ENCODE measurements around the gene ASB11.

Gene ASB11

DNA sequence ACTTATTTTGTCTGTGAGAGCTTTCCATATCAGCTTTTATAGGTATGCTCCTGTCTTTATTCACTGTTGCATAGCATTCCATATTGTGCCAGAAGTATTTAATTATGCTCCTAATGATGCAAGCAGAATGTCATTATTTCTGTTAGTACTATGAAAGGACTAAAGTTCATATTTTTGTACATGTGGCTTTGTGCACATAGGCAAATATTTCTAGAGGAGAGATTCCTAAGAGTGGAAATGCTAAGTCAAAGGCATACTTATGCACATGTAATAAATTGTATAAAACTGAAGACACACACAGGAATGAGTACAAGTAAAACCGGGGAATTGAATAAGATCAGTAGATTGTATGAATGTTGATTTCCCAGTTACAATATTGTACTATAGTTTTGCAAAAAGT is 43.7 kb downstream of the ASB11 start:
- no peak overlapping the region for H3K4me3 ChIP-seq (ENCODE audit: low read depth, low read length)
- no peak for DNase-seq (ENCODE audit: low read depth, low spot score)
- in situ Hi-C loops (cut with HindIII; ENCODE audit: low sequenced_read_pairs) = no loop called here
- TF ChIP-seq, protein P1, sequence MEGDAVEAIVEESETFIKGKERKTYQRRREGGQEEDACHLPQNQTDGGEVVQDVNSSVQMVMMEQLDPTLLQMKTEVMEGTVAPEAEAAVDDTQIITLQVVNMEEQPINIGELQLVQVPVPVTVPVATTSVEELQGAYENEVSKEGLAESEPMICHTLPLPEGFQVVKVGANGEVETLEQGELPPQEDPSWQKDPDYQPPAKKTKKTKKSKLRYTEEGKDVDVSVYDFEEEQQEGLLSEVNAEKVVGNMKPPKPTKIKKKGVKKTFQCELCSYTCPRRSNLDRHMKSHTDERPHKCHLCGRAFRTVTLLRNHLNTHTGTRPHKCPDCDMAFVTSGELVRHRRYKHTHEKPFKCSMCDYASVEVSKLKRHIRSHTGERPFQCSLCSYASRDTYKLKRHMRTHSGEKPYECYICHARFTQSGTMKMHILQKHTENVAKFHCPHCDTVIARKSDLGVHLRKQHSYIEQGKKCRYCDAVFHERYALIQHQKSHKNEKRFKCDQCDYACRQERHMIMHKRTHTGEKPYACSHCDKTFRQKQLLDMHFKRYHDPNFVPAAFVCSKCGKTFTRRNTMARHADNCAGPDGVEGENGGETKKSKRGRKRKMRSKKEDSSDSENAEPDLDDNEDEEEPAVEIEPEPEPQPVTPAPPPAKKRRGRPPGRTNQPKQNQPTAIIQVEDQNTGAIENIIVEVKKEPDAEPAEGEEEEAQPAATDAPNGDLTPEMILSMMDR (IDR thresholded peaks at IDR 0.05; ENCODE audit: low read depth, low read length) = no peak

DNA sequence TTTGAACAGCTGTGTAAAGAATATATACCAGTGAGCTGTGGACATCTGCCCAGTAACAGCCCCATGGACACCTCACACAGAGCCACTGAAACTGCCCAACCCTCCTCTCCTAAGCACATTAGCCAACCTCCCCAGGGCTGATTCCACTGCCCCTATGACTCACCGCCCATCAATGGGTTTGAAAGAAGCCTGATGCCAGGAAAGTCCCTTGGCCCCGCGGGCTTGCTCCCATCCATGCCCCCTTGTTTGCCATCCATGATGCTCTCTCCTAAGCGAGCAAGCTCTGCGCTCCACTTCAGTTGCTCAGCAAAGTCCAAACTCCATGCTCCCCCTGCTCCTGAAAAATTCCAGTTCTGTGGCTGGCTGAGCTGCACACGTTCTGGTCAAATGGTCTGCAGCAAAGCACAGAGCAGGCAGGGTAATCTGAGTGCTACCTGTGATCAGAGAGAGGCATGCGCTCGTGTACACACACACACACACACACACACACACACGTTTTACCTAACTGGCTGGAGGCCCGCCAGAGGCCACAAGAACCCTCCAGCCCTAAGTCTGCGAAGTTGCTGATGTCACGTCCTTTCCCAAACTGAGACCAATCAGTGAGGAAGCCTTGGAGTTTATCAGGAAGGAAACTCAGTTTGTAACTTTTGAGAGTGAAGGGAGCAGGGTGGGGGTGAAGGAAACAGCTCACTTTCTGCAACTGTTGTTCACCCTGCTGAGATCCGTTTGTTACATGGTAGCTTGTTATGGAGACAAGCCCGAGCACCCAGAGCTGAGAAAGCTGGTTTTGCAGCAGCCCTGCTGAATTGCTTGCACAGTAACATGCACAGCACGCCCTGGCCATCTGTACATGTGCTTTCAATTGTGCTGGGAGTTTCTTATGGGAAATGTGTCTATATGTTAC is 45.6 kb downstream of the ASB11 start, which contains the start of gene ASB9:
Gene ASB9, minus strand, starts transcription at position 466 of the 904 bp plus-strand sequence. Its CDS starts 209 bp downstream, at position 257.
- H3K4me3 ChIP-seq (ENCODE audit: low read depth, low read length) = no peak within 1 kb of the TSS
- DNase-seq (ENCODE audit: low read depth, low spot score) = peak; percentile 42
- TF ChIP-seq, protein P1 (IDR thresholded peaks at IDR 0.05; ENCODE audit: low read depth, low read length) = no peak
- in situ Hi-C loops (cut with HindIII; ENCODE audit: low sequenced_read_pairs) = no loop called here

GRCh38 chrX:15269120-15269519 is 46.3 kb downstream of the ASB11 start:
- no peak overlapping the region for H3K4me3 ChIP-seq (ENCODE audit: low read depth, low read length)
- DNase-seq (ENCODE audit: low read depth, low spot score) = no peak

GRCh38 chrX:15254852-15255251 is 60.6 kb downstream of the ASB11 start:
- DNase-seq (ENCODE audit: low read depth, low spot score) = no peak
- no peak overlapping the region for H3K4me3 ChIP-seq (ENCODE audit: low read depth, low read length)
- in situ Hi-C loops (cut with HindIII; ENCODE audit: low sequenced_read_pairs) = no loop called here
- TF ChIP-seq, protein P1 (IDR thresholded peaks at IDR 0.05; ENCODE audit: low read depth, low read length) = no peak

More at GRCh38 chrX:15269120-15269519, 46.3 kb downstream of the ASB11 start:
- TF ChIP-seq, protein P1 (IDR thresholded peaks at IDR 0.05; ENCODE audit: low read depth, low read length) = no peak
- in situ Hi-C loops (cut with HindIII; ENCODE audit: low sequenced_read_pairs) = no loop called here

DNA sequence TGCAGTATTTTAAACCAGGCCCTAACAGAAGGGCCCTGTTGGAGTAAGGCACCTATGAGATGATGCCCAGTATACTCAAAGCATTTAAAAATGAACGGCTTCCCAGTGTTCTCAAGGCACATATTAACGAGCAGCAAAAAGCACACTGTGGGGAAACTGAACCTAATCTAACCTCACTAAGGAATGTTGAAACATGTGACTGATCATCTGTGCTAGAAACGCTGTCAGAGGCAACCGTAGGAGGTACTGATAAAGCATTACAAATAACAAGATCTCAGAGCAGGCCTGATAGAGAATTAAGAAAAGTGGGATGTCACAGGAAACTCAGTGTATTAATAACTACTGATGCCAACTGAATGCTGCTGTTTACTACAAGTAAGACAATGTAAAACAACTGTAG is 69.5 kb downstream of the ASB11 start:
- TF ChIP-seq, protein P1 (IDR thresholded peaks at IDR 0.05; ENCODE audit: low read depth, low read length) = no peak
- in situ Hi-C loops (cut with HindIII; ENCODE audit: low sequenced_read_pairs) = no loop called here
- DNase-seq (ENCODE audit: low read depth, low spot score) = no peak
- no peak overlapping the region for H3K4me3 ChIP-seq (ENCODE audit: low read depth, low read length)

- in situ Hi-C loops (cut with HindIII; ENCODE audit: low sequenced_read_pairs) = no loop called here
- no peak for DNase-seq (ENCODE audit: low read depth, low spot score)
- TF ChIP-seq, protein P1 (IDR thresholded peaks at IDR 0.05; ENCODE audit: low read depth, low read length) = no peak
- H3K4me3 ChIP-seq (ENCODE audit: low read depth, low read length) = no peak overlapping the region
Measured at GRCh38 chrX:15244421-15244820, 71.0 kb downstream of the ASB11 start.
